Activated T-helper 17 cell treated with anti-CD3 and anti-CD28 coated beads, Interleukin-2, amount 50 U/mL, for 72 hours (primary cell): ENCODE measurements around the gene PSMG1. TPM values are rescaled to one million over a fixed set of nuclear protein-coding genes. Genes with fewer than 3 reads are reported as not detected.

Experiments used
- ATAC-seq: fragments of 150-1000 bp; cut with Tn5 transposase; replicated peaks from 2 replicates; pipeline ENCODE4 v1.10.0; 2021; ENCODE audit warnings: mild to moderate bottlenecking, moderate library complexity
- H3K27ac Mint-ChIP-seq: one replicate; pipeline ENCODE4 v1.8.0; 2022; ENCODE audit warnings: mixed read lengths
- H3K27me3 Mint-ChIP-seq: one replicate; pipeline ENCODE4 v1.8.0; 2022; ENCODE audit warnings: mixed read lengths
- H3K36me3 Mint-ChIP-seq: one replicate; pipeline ENCODE4 v1.8.0; 2022; ENCODE audit warnings: low read depth, mild to moderate bottlenecking, mixed read lengths
- H3K4me1 Mint-ChIP-seq: one replicate; pipeline ENCODE4 v1.8.0; 2022; ENCODE audit warnings: mixed read lengths
- H3K4me3 Mint-ChIP-seq: one replicate; pipeline ENCODE4 v1.8.0; 2022; ENCODE audit warnings: mild to moderate bottlenecking, mixed read lengths
- H3K9me3 Mint-ChIP-seq: one replicate; pipeline ENCODE4 v1.8.0; 2022; ENCODE audit warnings: mixed read lengths
- total RNA-seq, 2 donors: library from RNA; stranded (reverse); gene quantifications; one replicate each; pipeline ENCODE4 v1.2.3, GENCODE V29; 2022

PSMG1 gene
- total RNA-seq, 2 donors from 2014 or later, result 46.8 to 107 TPM

GRCh38 chr21:39132248-39132647 is 51.0 kb downstream of the PSMG1 start:
- Mint-ChIP-seq H3K27me3 (peaks cover 13% of the 10 kb centered on the region), H3K27ac (no peak overlapping the region), H3K36me3 (no peaks in the 10 kb centered on the region), H3K9me3 (no peaks in the 10 kb centered on the region), H3K4me1 (no peaks in the 10 kb centered on the region), H3K4me3 (no peak overlapping the region)
- ATAC-seq, result no peak

- H3K27me3 Mint-ChIP-seq, result peaks cover 13% of the 10 kb centered on the region
- H3K4me3 Mint-ChIP-seq, result no peak overlapping the region
Measured at GRCh38 chr21:39131791-39132190, 51.5 kb downstream of the PSMG1 start.

GRCh38 chr21:39127506-39127905 is 55.7 kb downstream of the PSMG1 start:
- no peak for ATAC-seq
- Mint-ChIP-seq H3K36me3 (no peaks in the 10 kb centered on the region), H3K27ac (no peak overlapping the region), H3K4me1 (no peaks in the 10 kb centered on the region), H3K4me3 (no peak overlapping the region), H3K9me3 (no peaks in the 10 kb centered on the region), H3K27me3 (peaks cover 13% of the 10 kb centered on the region)

More at GRCh38 chr21:39131791-39132190, 51.5 kb downstream of the PSMG1 start:
- Mint-ChIP-seq H3K4me1 (no peaks in the 10 kb centered on the region), H3K9me3 (no peaks in the 10 kb centered on the region), H3K27ac (no peak overlapping the region), H3K36me3 (no peaks in the 10 kb centered on the region)
- ATAC-seq, result no peak

GRCh38 chr21:39126486-39126806 is 56.8 kb downstream of the PSMG1 start:
- Mint-ChIP-seq H3K27me3 (peaks cover 10% of the 10 kb centered on the region), H3K27ac (no peak overlapping the region), H3K36me3 (no peaks in the 10 kb centered on the region), H3K4me1 (no peaks in the 10 kb centered on the region), H3K4me3 (no peak overlapping the region), H3K9me3 (no peaks in the 10 kb centered on the region)
- ATAC-seq, result no peak

GRCh38 chr21:39125752-39126485 is 57.3 kb downstream of the PSMG1 start:
- H3K9me3 Mint-ChIP-seq, result no peaks in the 10 kb centered on the region
- ATAC-seq, result peak; percentile 40
- no peak overlapping the region for H3K27ac Mint-ChIP-seq
- H3K4me1 Mint-ChIP-seq, result no peaks in the 10 kb centered on the region
- peaks cover 9% of the 10 kb centered on the region for H3K27me3 Mint-ChIP-seq
- no peak overlapping the region for H3K4me3 Mint-ChIP-seq
- H3K36me3 Mint-ChIP-seq, result no peaks in the 10 kb centered on the region

Other genes starting within 250 kb of the PSMG1 start
- gene BRWD1, start 130.2 kb upstream of the PSMG1 start, total RNA-seq, result 10 to 100 TPM; 27.7 to 39.9 TPM
- gene HMGN1, start 165.6 kb upstream of the PSMG1 start, total RNA-seq, result 100 to 1,000 TPM; 254 to 398 TPM